Measurements from ENCODE around the gene UBALD2. TPM values are rescaled to one million over a fixed set of nuclear protein-coding genes. Genes with fewer than 3 reads are reported as not detected.
A peak's percentile ranks its signal among the peaks of the same experiment; 100 is the strongest.
"Not testable (repeated sequence)": the region's sequence is repeated elsewhere in the genome, so short reads cannot be mapped to it uniquely, and the experiment has no call there.

The UBALD2 gene
- total RNA-seq, 1 experiment from 2014 or later, result 45.0 TPM

DNA sequence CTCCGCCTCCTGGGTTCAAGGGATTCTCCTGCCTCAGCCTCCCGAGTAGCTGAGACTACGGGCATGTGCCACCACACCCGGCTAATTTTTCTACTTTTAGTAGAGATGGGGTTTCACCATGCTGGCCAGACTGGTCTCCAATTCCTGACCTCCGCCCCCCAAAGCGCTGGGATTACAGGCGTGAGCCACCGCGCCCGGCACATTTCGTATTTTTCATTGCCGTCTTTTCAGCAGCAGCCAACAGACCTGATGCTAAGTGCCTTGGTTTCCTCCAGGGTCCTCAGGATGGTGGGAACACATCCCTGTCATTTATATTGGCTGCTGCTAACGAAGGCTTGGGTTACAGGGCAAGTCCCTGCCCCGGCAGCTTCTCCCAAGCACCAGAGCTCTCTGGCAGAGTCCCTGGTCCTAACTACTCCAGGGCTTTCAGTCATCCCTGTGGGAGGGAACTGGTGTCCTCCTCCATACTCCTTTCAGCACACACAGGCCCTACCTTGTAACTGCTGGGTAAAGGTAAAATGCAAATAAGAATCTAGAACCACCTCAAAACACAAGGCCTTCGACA, 23.4 kb upstream of the UBALD2 start:
- in situ Hi-C loops (cut with HindIII; ENCODE audit: low pct_unique_long_range_greater_than_20kb, low sequenced_read_pairs), result no loop called here
- DNase-seq (ENCODE audit: low read depth, low spot score), result no peak

DNA sequence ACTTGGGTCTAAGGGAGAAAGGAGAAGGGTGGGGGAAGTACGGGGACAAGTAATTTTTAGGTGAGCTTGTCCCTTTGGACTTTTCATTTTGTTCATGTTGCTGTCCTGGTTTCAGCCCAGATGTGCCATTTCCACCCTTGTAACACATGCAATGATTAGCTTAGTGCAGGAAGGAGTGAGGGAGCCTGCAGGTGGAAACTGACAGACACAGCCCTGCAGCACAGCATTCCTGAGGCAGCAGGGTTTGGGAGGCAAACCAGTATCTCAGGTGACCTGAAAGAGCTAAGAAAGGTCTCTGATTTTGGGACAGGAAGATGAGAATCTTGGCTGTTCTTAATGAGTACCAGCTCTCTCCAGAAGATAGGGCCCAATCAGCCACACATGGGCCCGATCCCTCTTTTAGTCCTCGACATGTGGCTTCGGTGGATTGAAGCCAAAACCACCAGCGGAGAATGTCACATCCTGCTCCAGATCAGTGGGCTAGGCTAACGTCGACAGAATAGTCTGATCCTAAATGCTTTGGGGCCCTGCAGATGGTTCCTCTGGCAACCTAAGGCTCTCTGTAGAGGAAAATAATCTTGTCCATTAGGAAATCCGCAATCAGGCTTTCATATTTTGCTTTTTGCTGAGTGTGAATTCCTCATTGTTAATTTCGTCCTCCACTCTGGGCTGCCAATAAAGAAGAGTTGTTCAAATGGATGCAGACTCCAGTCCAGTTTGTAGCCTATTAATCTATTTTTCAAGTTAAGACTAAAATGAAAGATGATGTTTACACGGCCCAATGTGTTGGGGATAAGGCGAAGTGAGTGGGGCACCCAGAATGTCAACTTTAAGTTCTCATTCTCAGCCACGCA, 21.1 kb upstream of the UBALD2 start:
- in situ Hi-C loops (cut with HindIII; ENCODE audit: low pct_unique_long_range_greater_than_20kb, low sequenced_read_pairs), result no loop called here
- no peak for DNase-seq (ENCODE audit: low read depth, low spot score)

DNA sequence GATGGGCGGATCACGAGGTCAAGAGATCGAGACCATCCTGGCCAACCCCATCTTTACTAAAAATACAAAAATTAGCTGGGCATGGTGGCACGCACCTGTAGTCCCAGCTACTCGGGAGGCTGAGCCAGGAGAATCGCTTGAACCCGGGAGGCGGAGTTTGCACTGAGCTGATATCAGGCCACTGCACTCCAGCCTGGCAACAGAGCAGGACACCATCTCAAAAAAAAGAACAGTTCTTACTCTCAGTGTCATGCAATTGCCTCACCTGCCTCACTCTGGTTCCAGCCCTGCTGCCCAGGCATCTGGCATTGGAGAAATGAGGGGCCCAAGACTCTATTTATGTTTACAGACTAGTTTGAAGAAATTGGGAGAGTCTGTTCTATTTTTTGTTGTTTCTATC, 20.4 kb upstream of the UBALD2 start:
- DNase-seq (ENCODE audit: low read depth, low spot score); in situ Hi-C loops (cut with HindIII; ENCODE audit: low pct_unique_long_range_greater_than_20kb, low sequenced_read_pairs): not testable (repeated sequence)

- in situ Hi-C loops (cut with HindIII; ENCODE audit: low pct_unique_long_range_greater_than_20kb, low sequenced_read_pairs), result no loop called here
- peak; percentile 57 for DNase-seq (ENCODE audit: low read depth, low spot score)
These were observed 18.8 kb upstream of the UBALD2 start for GRCh38 chr17:76246080-76247066.

DNA sequence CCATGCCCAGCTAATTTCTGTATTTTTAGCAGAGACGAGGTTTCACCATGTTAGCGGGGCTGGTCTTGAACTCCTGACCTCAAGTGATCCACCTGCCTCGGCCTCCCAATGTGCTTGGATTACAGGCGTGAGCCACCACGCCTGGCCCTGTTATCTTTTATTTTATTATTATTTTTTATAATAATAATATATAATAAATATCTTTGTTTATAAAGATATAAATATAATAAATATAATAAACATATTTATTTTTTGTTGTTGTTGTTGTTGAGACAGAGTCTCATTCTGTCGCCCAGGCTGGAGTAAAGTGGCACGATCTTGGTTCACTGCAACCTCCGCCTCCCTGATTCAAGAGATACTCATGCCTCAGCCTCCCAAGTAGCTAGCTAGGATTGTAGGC, 17.8 kb upstream of the UBALD2 start:
- no peak for DNase-seq (ENCODE audit: low read depth, low spot score)
- in situ Hi-C loops (cut with HindIII; ENCODE audit: low pct_unique_long_range_greater_than_20kb, low sequenced_read_pairs), result no loop called here

DNA sequence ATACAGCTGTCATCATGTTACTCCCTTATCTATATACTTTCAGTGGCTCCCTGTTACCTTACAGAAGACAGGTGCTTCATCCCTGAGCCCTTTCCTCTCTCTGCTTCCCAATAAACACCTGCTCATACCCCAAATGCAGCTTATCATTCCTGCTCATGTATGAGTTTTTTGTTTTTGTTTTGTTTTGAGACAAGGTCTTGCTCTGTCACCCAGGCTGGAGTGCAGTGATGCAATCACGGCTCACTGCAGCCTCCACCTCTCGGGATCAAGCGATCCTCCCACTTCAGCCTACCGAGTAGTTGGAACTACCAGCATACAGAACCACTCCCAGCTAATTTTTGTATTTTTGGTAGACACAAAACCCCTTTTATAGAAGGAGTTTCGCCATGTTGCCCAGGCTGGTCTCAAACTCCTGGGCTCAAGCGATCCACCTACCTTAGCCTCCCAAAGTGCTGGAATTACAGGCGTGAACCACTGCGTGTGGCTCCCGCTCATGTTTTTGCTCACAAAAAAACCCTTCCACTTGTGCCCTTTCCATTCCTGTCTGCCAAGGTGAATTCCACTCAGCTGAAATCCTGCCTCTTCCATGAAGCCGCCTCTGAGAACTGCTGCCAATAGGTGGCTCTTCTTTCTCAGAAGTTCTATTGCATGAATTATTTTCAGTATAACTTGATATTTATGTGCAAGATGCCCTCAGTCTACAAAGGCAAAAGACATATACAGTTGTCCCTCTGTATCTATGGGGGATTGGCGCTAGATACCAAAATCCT, 16.9 kb upstream of the UBALD2 start:
- in situ Hi-C loops (cut with HindIII; ENCODE audit: low pct_unique_long_range_greater_than_20kb, low sequenced_read_pairs), result no loop called here
- DNase-seq (ENCODE audit: low read depth, low spot score), result peak; percentile 63

DNA sequence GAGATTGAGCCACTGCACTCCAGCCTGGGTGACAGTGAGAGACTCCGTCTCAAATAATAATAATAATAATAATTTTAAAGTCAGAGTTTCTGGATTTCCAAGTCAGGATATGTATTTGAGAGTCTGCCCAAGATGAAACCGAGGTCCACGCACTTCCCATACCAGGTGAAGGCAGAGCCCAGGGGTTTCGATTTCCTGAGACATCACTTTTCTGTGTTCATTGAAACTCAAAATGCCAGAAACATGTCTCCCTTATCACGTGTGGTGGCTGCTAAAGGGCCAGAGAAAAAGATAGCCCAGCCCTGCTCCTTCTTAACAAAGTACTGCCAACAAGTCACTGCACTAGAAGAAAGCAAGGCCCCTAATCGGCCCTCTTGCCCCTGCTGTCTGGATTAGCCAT, 15.0 kb upstream of the UBALD2 start:
- DNase-seq (ENCODE audit: low read depth, low spot score), result no peak
- in situ Hi-C loops (cut with HindIII; ENCODE audit: low pct_unique_long_range_greater_than_20kb, low sequenced_read_pairs), result no loop called here

DNA sequence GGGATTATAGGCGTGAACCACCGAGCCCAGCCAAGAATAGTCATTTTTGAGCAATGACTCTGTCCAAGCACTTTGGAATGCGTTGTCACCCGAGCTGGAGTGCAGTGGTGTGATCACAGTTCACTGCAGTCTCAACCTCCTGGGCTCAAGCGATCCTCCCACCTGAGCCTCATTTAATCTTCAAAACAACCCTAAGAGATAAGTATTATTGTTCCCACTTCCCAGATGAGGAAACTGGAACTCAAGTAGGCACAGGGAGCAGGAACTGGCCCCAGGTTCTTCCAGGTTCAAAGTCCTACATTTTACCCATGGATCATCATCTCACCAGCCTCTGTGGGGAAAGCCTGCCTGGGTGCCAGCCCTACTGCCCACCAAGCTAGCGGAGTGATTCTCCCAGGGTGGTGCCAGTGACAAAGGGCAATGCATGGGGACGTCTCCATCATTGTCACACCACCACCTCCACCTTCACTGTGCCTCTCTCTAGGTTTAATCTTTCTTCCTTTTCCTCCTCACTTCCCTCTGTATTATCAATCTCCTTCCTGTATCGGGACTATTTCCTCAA, 13.6 kb upstream of the UBALD2 start:
- in situ Hi-C loops (cut with HindIII; ENCODE audit: low pct_unique_long_range_greater_than_20kb, low sequenced_read_pairs), result no loop called here
- no peak for DNase-seq (ENCODE audit: low read depth, low spot score)

DNA sequence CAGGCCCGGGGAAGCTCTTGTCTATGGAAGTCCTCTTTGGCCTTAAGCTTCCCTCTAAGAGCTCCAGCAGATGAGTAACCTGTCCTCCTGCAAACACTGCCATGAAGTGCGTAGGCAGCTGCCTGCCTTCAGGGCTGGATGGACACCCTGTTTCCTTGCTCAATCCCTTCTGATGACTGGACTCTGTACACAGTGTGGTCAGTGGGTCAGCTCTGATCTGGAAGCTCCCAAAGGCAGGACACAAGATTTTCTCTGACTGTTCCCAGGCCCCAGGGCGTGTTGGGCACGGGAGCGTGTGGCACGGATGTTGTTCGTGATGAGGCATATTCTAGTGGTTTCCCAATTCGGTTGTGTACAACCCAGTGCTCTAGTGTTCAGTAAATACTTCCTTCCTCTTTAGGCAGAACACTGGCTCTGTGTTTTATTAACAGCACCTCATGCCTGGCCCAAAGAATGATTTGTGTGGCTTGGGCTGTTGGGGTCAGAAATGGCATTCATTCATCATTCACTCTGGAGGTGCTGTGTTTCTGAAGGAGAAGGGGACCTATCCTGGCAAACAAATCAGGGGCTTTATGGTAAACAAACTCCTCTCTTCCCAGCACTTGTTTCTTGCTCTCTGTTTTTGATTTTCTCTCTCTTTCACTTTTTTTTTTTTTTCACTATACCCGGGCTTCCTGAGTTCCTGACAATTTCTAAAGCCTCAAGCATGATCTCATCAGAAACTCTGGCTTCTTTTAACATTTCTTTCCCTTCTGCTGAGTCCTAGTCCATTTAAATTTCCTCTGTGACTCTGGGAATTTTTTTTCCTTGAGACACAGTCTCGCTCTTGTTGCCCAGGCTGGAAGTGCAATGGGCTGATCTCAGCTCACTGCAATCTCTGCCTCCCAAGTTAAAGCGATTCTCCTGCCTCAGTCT, 12.9 kb upstream of the UBALD2 start:
- peak; percentile 99 for DNase-seq (ENCODE audit: low read depth, low spot score)
- in situ Hi-C loops (cut with HindIII; ENCODE audit: low pct_unique_long_range_greater_than_20kb, low sequenced_read_pairs), result no loop called here

- DNase-seq (ENCODE audit: low read depth, low spot score); in situ Hi-C loops (cut with HindIII; ENCODE audit: low pct_unique_long_range_greater_than_20kb, low sequenced_read_pairs): not testable (repeated sequence)
These were observed 12.0 kb upstream of the UBALD2 start for GRCh38 chr17:76252967-76253766.

GRCh38 chr17:76253841-76254240, 11.3 kb upstream of the UBALD2 start:
- DNase-seq (ENCODE audit: low read depth, low spot score), result no peak
- in situ Hi-C loops (cut with HindIII; ENCODE audit: low pct_unique_long_range_greater_than_20kb, low sequenced_read_pairs), result no loop called here

- in situ Hi-C loops (cut with HindIII; ENCODE audit: low pct_unique_long_range_greater_than_20kb, low sequenced_read_pairs), result no loop called here
- no peak for DNase-seq (ENCODE audit: low read depth, low spot score)
These were observed 10.9 kb upstream of the UBALD2 start for GRCh38 chr17:76254275-76254674.

GRCh38 chr17:76255801-76256429, 9.2 kb upstream of the UBALD2 start:
- in situ Hi-C loops (cut with HindIII; ENCODE audit: low pct_unique_long_range_greater_than_20kb, low sequenced_read_pairs), result no loop called here
- no peak for DNase-seq (ENCODE audit: low read depth, low spot score)

- in situ Hi-C loops (cut with HindIII; ENCODE audit: low pct_unique_long_range_greater_than_20kb, low sequenced_read_pairs); DNase-seq (ENCODE audit: low read depth, low spot score): not testable (repeated sequence)
These were observed 8.6 kb upstream of the UBALD2 start for GRCh38 chr17:76256430-76257050.

DNA sequence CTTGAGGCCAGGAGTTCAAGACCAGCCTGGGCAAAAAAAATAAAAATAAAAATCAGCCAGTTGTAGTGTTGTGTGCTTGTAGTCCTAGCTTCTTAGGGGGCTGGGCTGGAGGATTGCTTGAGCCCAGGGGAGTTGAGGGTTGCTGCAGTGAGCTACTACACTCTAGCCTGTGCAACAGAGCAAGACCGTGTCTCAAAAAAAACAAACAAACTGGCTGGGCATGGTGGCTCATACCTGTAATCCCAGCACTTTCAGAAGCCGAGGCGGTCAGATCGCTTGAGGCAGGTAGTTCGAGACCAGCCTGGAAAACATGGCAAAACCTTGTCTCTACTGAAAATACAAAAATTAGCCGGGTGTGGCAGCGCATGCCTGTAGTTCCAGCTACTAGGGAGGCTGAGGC, 4.9 kb upstream of the UBALD2 start:
- in situ Hi-C loops (cut with HindIII; ENCODE audit: low pct_unique_long_range_greater_than_20kb, low sequenced_read_pairs), result no loop called here
- DNase-seq (ENCODE audit: low read depth, low spot score), result no peak
